DOHH2 (cell line): Measurements from ENCODE around the gene DMD.

ENCODE experiments used
- CTCF ChIP-seq: fragments of 200-600 bp; sonication (generic); IDR thresholded peaks from one replicate; pipeline ENCODE4 v1.5.1; 2014; ENCODE audit warnings: antibody characterized with exemption, mild to moderate bottlenecking, low read depth, low read length; ENCODE audit not compliant: poor library complexity, severe bottlenecking
- EZH2phosphoT487 ChIP-seq: fragments of 200-600 bp; sonication (generic); IDR thresholded peaks from 2 replicates; pipeline ENCODE4 v1.6.1; 2017; ENCODE audit warnings: borderline replicate concordance, mild to moderate bottlenecking, antibody characterized with exemption, low read length, moderate library complexity, mixed read lengths

- TF ChIP-seq CTCF (no peak), EZH2phosphoT487 (no peak)
These were observed 1322.3 kb downstream of the DMD start for GRCh38 chrX:31889088-31889487.
